ENCODE results near the gene HIPK3. TPM values are rescaled to one million over a fixed set of nuclear protein-coding genes. Genes with fewer than 3 reads are reported as not detected.

The HIPK3 gene
- total and polyA plus RNA-seq, 10 of the 15 experiments (the other 5 are each of a cell fraction or from before 2014, with no cell fraction given): 3.4 to 26.5 (median 13.6) TPM

DNA sequence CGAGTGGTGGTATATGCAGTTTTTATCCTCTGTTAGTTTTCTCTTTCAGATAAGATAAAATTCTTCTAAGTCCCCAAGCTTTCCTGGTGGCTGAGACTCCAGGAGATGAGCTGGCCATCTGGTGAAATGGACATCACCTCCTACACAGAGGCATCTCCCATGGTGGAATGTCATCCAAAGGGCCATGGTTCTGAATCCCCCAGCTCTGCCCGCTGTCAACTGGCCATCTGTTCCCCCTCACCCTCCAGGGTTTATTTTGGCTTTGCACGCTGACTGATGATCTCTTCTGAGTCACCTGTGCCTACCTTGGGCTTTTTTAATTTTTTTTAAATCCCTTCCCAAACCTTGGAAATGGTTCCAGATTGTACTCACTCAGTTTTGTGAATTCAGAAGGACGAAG, 142.2 kb downstream of the HIPK3 start:
- intact Hi-C loops (cut with micrococcal nuclease; ENCODE audit: unreplicated experiment) (no loop called here), in situ Hi-C loops (cut with MboI) (no loop called here)
- Histone ChIP-seq H3K4me2 (ENCODE audit: control insufficient read depth, insufficient read depth) (no peak overlapping the region), H3K27me3 (replicated peaks in 1 of 2; ENCODE audit: control insufficient read depth in 2 of 2, insufficient read depth in 2 of 2, low read length in 1 of 2) (no peaks in the 10 kb centered on the region), H3K4me1 (ENCODE audit: control insufficient read depth, insufficient read depth, low read length) (peaks cover 4% of the 10 kb centered on the region; the same call in 1 of the 2 replicates), H3K9me3 (replicated peaks; ENCODE audit: control insufficient read depth, insufficient read depth, low read length) (no peaks in the 10 kb centered on the region), H3K27ac (ENCODE audit: control insufficient read depth, insufficient read depth) (no peak overlapping the region), H2AFZ (ENCODE audit: control insufficient read depth, low read depth, low read length) (no peak overlapping the region), H3K79me2 (ENCODE audit: control insufficient read depth, insufficient read depth, low read length) (no peaks in the 10 kb centered on the region), H3K9ac (ENCODE audit: control insufficient read depth, insufficient read depth, low read length) (no peak overlapping the region), H3K36me3 (ENCODE audit: control insufficient read depth in 2 of 2, insufficient read depth in 2 of 2, low read length in 1 of 2) (no peaks in the 10 kb centered on the region), H4K20me1 (ENCODE audit: control insufficient read depth, insufficient read depth) (no peaks in the 10 kb centered on the region), H3K4me3 (no peak overlapping the region)
- ChIA-PET CTCF (no interaction called here), RAD21 (ENCODE audit: unreplicated experiment) (no interaction called here), SMC1A (ENCODE audit: uncharacterized antibody, unreplicated experiment) (interaction anchor here (1.1 to 1.9 kb wide), 3 partner anchors 10 to 40 kb away, joined by 3 to 6 read pairs (median 4); no protein-coding TSS in a partner anchor), POLR2A (no interaction called here)
- DNase-seq (ENCODE audit: low read depth, low spot score): no peak
- BruUV-seq (replicated peaks): no TSS peak
- FAIRE-seq: no peak
- WGBS (ENCODE audit: insufficient coverage, insufficient replicate concordance, low lambda C conversion rate, missing lambda C conversion rate): 60% methylated on average over 4 of the region's 4 CpGs
- no peak for ATAC-seq
- TF ChIP-seq, protein P1, sequence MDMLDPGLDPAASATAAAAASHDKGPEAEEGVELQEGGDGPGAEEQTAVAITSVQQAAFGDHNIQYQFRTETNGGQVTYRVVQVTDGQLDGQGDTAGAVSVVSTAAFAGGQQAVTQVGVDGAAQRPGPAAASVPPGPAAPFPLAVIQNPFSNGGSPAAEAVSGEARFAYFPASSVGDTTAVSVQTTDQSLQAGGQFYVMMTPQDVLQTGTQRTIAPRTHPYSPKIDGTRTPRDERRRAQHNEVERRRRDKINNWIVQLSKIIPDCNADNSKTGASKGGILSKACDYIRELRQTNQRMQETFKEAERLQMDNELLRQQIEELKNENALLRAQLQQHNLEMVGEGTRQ (IDR thresholded peaks at IDR 0.05; ENCODE audit: borderline replicate concordance, low read depth, low read length): no peak
- TF ChIP-seq GABPA (IDR thresholded peaks at IDR 0.05; ENCODE audit: low read depth) (no peak), NR2C1 (IDR thresholded peaks at IDR 0.05) (no peak), SMC3 (IDR thresholded peaks at IDR 0.05; ENCODE audit: borderline replicate concordance, low read length) (no peak), KAT2A (conservative IDR thresholded peaks at IDR 0.05; ENCODE audit: control insufficient read depth, low read depth, low read length) (no peak), TCF7 (IDR thresholded peaks at IDR 0.05; ENCODE audit: borderline replicate concordance) (no peak), SRF (IDR thresholded peaks at IDR 0.05; ENCODE audit: low read depth in 2 of 2, low read length in 2 of 2) (no peak), EP300 (IDR thresholded peaks at IDR 0.05; ENCODE audit: borderline replicate concordance in 1 of 2, control insufficient read depth in 1 of 2, low read depth in 2 of 2, low read length in 2 of 2) (no peak), SMAD5 (IDR thresholded peaks at IDR 0.05; ENCODE audit: low read depth) (no peak), CHD2 (IDR thresholded peaks at IDR 0.05; ENCODE audit: borderline replicate concordance, low read depth, low read length) (no peak), PAX8 (IDR thresholded peaks at IDR 0.05) (no peak), CHD1 (IDR thresholded peaks at IDR 0.05; ENCODE audit: low read depth, low read length) (no peak), STAT1 (conservative IDR thresholded peaks at IDR 0.05) (no peak)
- TF ChIP-seq, protein P2, sequence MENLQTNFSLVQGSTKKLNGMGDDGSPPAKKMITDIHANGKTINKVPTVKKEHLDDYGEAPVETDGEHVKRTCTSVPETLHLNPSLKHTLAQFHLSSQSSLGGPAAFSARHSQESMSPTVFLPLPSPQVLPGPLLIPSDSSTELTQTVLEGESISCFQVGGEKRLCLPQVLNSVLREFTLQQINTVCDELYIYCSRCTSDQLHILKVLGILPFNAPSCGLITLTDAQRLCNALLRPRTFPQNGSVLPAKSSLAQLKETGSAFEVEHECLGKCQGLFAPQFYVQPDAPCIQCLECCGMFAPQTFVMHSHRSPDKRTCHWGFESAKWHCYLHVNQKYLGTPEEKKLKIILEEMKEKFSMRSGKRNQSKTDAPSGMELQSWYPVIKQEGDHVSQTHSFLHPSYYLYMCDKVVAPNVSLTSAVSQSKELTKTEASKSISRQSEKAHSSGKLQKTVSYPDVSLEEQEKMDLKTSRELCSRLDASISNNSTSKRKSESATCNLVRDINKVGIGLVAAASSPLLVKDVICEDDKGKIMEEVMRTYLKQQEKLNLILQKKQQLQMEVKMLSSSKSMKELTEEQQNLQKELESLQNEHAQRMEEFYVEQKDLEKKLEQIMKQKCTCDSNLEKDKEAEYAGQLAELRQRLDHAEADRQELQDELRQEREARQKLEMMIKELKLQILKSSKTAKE (IDR thresholded peaks at IDR 0.05; ENCODE audit: low read depth, poor library complexity, severe bottlenecking): no peak
- TF ChIP-seq, protein P3, sequence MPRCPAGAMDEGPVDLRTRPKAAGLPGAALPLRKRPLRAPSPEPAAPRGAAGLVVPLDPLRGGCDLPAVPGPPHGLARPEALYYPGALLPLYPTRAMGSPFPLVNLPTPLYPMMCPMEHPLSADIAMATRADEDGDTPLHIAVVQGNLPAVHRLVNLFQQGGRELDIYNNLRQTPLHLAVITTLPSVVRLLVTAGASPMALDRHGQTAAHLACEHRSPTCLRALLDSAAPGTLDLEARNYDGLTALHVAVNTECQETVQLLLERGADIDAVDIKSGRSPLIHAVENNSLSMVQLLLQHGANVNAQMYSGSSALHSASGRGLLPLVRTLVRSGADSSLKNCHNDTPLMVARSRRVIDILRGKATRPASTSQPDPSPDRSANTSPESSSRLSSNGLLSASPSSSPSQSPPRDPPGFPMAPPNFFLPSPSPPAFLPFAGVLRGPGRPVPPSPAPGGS (IDR thresholded peaks at IDR 0.05; ENCODE audit: borderline replicate concordance, insufficient read depth, low read depth, low read length, poor library complexity, severe bottlenecking): no peak
- TF ChIP-seq, protein P4, sequence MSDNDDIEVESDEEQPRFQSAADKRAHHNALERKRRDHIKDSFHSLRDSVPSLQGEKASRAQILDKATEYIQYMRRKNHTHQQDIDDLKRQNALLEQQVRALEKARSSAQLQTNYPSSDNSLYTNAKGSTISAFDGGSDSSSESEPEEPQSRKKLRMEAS (IDR thresholded peaks at IDR 0.05; ENCODE audit: low read depth, low read length): no peak
- TF ChIP-seq, protein P5, sequence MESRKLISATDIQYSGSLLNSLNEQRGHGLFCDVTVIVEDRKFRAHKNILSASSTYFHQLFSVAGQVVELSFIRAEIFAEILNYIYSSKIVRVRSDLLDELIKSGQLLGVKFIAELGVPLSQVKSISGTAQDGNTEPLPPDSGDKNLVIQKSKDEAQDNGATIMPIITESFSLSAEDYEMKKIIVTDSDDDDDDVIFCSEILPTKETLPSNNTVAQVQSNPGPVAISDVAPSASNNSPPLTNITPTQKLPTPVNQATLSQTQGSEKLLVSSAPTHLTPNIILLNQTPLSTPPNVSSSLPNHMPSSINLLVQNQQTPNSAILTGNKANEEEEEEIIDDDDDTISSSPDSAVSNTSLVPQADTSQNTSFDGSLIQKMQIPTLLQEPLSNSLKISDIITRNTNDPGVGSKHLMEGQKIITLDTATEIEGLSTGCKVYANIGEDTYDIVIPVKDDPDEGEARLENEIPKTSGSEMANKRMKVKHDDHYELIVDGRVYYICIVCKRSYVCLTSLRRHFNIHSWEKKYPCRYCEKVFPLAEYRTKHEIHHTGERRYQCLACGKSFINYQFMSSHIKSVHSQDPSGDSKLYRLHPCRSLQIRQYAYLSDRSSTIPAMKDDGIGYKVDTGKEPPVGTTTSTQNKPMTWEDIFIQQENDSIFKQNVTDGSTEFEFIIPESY (IDR thresholded peaks at IDR 0.05): no peak
